ENCODE results near the gene DCDC2B. TPM values are rescaled to one million over a fixed set of nuclear protein-coding genes. Genes with fewer than 3 reads are reported as not detected.

DCDC2B gene
- total and polyA plus RNA-seq, 2 of the 13 experiments (the other 11 are each of a cell fraction or from before 2014, with no cell fraction given), result not detected

GRCh38 chr1:32242341-32242851, 33.5 kb downstream of the DCDC2B start (continued):
- no peak for TF ChIP-seq ZBTB14 (CRISPR knock-in tag; IDR thresholded peaks at IDR 0.05)
- TF ChIP-seq STAG1 (CRISPR knock-in tag; IDR thresholded peaks at IDR 0.05), result peak; percentile 31; the same call in 1 of the 2 replicates
- TF ChIP-seq MAFF (IDR thresholded peaks at IDR 0.05; ENCODE audit: low read depth, low read length), result no peak
- TF ChIP-seq KLF15 (CRISPR knock-in tag; IDR thresholded peaks at IDR 0.05; ENCODE audit: borderline replicate concordance), result no peak
- no peak for TF ChIP-seq ZNF598 (CRISPR knock-in tag; IDR thresholded peaks at IDR 0.05; ENCODE audit: borderline replicate concordance)
- TF ChIP-seq ZFX (CRISPR knock-in tag; IDR thresholded peaks at IDR 0.05; ENCODE audit: low read depth), result no peak
- TF ChIP-seq ZNF790 (CRISPR knock-in tag; IDR thresholded peaks at IDR 0.05; ENCODE audit: borderline replicate concordance), result no peak
- no peak for TF ChIP-seq ZKSCAN8 (CRISPR knock-in tag; IDR thresholded peaks at IDR 0.05; ENCODE audit: borderline replicate concordance)
- TF ChIP-seq MYC (CRISPR knock-in tag; IDR thresholded peaks at IDR 0.05; ENCODE audit: borderline replicate concordance), result no peak
- TF ChIP-seq ZBTB37 (CRISPR knock-in tag; IDR thresholded peaks at IDR 0.05), result no peak
- TF ChIP-seq ZNF788 (CRISPR knock-in tag; IDR thresholded peaks at IDR 0.05; ENCODE audit: borderline replicate concordance), result 0 out of 2 replicates have a peak, but pooled peaks have one; percentile 32
- TF ChIP-seq ZNF160 (CRISPR knock-in tag; IDR thresholded peaks at IDR 0.05), result no peak
